ENCODE measurements around the gene LPIN1. TPM values are rescaled to one million over a fixed set of nuclear protein-coding genes. Genes with fewer than 3 reads are reported as not detected.
"Not testable (repeated sequence)": the region's sequence is repeated elsewhere in the genome, so short reads cannot be mapped to it uniquely, and the experiment has no call there.

Gene LPIN1
- total RNA-seq, 2 donors from 2014 or later = 15.0 to 47.5 TPM

- intact Hi-C loops (cut with DNase I) = no loop called here
- no peaks in the 10 kb centered on the region for H3K36me3 ChIP-seq (replicated peaks in 1 of 2; ENCODE audit: insufficient read depth in 1 of 2, low read depth in 2 of 2)
- H3K27me3 ChIP-seq = no peaks in the 10 kb centered on the region
- no peak overlapping the region for H3K27ac ChIP-seq
- TF ChIP-seq POLR2A (IDR thresholded peaks at IDR 0.05) = no peak
- TF ChIP-seq, protein P1, sequence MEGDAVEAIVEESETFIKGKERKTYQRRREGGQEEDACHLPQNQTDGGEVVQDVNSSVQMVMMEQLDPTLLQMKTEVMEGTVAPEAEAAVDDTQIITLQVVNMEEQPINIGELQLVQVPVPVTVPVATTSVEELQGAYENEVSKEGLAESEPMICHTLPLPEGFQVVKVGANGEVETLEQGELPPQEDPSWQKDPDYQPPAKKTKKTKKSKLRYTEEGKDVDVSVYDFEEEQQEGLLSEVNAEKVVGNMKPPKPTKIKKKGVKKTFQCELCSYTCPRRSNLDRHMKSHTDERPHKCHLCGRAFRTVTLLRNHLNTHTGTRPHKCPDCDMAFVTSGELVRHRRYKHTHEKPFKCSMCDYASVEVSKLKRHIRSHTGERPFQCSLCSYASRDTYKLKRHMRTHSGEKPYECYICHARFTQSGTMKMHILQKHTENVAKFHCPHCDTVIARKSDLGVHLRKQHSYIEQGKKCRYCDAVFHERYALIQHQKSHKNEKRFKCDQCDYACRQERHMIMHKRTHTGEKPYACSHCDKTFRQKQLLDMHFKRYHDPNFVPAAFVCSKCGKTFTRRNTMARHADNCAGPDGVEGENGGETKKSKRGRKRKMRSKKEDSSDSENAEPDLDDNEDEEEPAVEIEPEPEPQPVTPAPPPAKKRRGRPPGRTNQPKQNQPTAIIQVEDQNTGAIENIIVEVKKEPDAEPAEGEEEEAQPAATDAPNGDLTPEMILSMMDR (IDR thresholded peaks at IDR 0.05) = no peak
- H3K9me3 ChIP-seq = no peaks in the 10 kb centered on the region
- no peak for DNase-seq
- no peaks in the 10 kb centered on the region for H3K4me1 ChIP-seq
- ATAC-seq = no peak
- WGBS, 2 donors = 66 to 73% methylated on average over 2 of the region's 2 CpGs
- no peak overlapping the region for H3K4me3 ChIP-seq
Measured at GRCh38 chr2:11732587-11732986, 13.8 kb upstream of the LPIN1 start.

DNA sequence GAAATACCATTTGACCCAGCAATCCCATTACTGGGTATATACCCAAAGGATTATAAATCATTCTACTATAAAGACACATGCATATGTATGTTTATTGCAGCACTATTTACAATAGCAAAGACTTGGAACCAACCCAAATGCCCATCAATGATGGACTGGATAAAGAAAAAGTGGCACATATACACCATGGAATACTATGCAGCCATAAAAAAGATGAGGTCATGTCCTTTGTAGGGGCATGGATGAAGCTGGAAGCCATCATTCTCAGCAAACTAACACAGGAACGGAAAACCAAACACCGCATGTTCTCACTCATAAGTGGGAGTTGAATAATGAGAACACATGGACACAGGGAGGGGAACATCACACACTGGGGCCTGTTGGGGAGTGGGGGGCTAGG lies 8.6 kb upstream of the LPIN1 start:
- H3K36me3 ChIP-seq (replicated peaks in 1 of 2; ENCODE audit: insufficient read depth in 1 of 2, low read depth in 2 of 2); H3K4me1 ChIP-seq; H3K27me3 ChIP-seq; H3K4me3 ChIP-seq; H3K9me3 ChIP-seq; H3K27ac ChIP-seq; ATAC-seq; DNase-seq: not testable (repeated sequence)
- 80 to 96% methylated on average over 2 of the region's 2 CpGs for WGBS, 2 donors
- intact Hi-C loops (cut with DNase I) = loop anchor here (5.0 kb wide), 1 partner anchor 41 kb away; no protein-coding TSS in a partner anchor

- H3K4me3 ChIP-seq = no peak overlapping the region
- DNase-seq = peak; percentile 56 to 88 (median 76)
Measured at GRCh38 chr2:11738589-11739436, 7.6 kb upstream of the LPIN1 start.

DNA sequence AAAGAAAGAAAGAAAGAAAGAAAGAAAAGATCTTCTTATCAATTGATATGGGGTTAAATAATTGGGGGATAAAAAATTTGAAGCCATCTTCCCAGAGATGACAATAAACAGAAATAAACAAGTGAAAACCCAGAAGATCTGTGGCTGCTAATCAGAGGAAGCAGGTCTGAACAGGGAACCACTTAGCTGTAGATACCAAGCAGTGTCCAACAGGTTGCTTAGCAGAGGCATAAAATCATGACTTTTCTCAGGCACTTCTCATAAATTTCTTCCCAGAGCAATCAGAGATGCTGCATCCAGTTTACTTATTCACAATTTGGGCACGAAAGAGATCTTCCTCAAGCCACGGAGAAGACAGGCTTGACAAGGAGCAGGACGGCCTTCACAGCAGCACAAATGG lies 5.7 kb upstream of the LPIN1 start:
- WGBS, 2 donors = 69 to 88% methylated on average over 3 of the region's 3 CpGs
- Histone ChIP-seq H3K4me1 (peaks cover 28% of the 10 kb centered on the region), H3K9me3 (no peaks in the 10 kb centered on the region), H3K27me3 (no peaks in the 10 kb centered on the region), H3K36me3 (replicated peaks in 1 of 2; ENCODE audit: insufficient read depth in 1 of 2, low read depth in 2 of 2) (no peaks in the 10 kb centered on the region), H3K4me3 (no peak overlapping the region), H3K27ac (no peak overlapping the region)
- intact Hi-C loops (cut with DNase I) = no loop called here
- no peak for TF ChIP-seq POLR2A (IDR thresholded peaks at IDR 0.05)
- TF ChIP-seq, protein P1 (IDR thresholded peaks at IDR 0.05) = no peak
- no peak for DNase-seq
- no peak for ATAC-seq

More at GRCh38 chr2:11738589-11739436, 7.6 kb upstream of the LPIN1 start:
- TF ChIP-seq, protein P1 (IDR thresholded peaks at IDR 0.05) = peak in 6 of 7 experiments; percentile 13 to 62 (median 46)
- no peak for TF ChIP-seq POLR2A (IDR thresholded peaks at IDR 0.05)
- H3K36me3 ChIP-seq (replicated peaks in 1 of 2; ENCODE audit: insufficient read depth in 1 of 2, low read depth in 2 of 2) = no peaks in the 10 kb centered on the region
- peak; percentile 77 for ATAC-seq
- no peaks in the 10 kb centered on the region for H3K9me3 ChIP-seq
- intact Hi-C loops (cut with DNase I) = loop anchor here (5.0 kb wide), 1 partner anchor 42 kb away; no protein-coding TSS in a partner anchor
- 40 to 49% methylated on average over 7 to 8 of the region's 8 CpGs for WGBS, 2 donors
- H3K27ac ChIP-seq = peak overlapping the region in 1 of 4 donors; percentile 27
- no peaks in the 10 kb centered on the region for H3K27me3 ChIP-seq
- H3K4me1 ChIP-seq = peaks cover 13% of the 10 kb centered on the region

DNA sequence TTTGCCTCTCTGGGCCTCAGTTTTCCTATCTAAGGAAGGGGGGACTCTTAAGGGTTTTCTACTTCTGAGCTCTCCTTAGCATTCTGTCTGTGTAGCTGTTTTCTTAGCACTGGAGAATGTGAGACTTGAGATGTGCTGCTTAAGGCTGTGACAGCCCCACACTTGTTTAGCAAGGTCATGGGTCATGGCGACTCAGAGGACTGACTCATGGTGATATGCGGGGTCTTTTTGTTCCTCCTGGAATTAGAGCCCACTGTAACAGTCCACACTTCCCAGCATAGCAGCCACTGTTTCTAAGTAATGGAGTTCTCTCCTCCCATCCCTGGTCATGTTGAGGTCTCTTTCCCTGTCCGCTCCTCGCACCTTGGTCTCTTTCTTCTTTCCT lies 4.1 kb upstream of the LPIN1 start:
- Histone ChIP-seq H3K27ac (no peak overlapping the region), H3K4me1 (peaks cover 37% of the 10 kb centered on the region), H3K27me3 (no peaks in the 10 kb centered on the region), H3K4me3 (no peak overlapping the region), H3K9me3 (no peaks in the 10 kb centered on the region), H3K36me3 (replicated peaks in 1 of 2; ENCODE audit: insufficient read depth in 1 of 2, low read depth in 2 of 2) (no peaks in the 10 kb centered on the region)
- TF ChIP-seq, protein P1 (IDR thresholded peaks at IDR 0.05) = no peak
- no peak for TF ChIP-seq POLR2A (IDR thresholded peaks at IDR 0.05)
- intact Hi-C loops (cut with DNase I) = no loop called here
- ATAC-seq (no peak), DNase-seq (no peak)
- 91 to 98% methylated on average over 4 of the region's 4 CpGs for WGBS, 2 donors
